ENCODE data around the gene SPATA13.

The SPATA13 gene

DNA sequence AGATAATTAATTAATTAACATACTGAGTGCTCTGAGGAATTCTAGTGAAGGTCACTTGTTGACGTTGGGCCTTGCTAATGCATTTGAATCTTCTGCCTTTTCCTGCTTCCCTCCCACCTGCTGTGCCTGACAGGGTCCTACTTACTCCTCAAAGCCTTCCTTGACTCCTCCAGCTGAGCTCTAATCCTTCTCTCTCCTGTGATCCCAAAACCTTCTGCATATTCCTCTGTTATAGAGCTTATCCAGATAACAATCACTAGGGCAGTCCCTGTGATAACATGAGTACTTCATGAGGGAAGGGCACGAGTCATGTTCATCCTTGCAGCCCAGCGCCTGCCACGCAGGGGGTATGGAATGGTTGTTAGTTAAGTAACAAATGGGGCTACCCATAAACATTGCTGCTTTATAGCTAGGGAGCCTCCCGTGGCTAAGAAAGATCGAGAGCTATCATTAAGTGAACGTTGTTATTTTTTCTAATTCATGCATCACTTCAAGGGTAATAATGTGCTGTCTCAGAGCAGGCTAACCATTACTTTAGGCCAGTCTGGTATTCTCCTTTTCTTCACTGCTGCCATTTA, 19.1 kb upstream of the SPATA13 start:
- no peak for DNase-seq (ENCODE audit: low read depth in 2 of 2)

- no peak for DNase-seq (ENCODE audit: low read depth in 2 of 2)
Observed at GRCh38 chr13:24142453-24142852, 18.1 kb upstream of the SPATA13 start.

DNA sequence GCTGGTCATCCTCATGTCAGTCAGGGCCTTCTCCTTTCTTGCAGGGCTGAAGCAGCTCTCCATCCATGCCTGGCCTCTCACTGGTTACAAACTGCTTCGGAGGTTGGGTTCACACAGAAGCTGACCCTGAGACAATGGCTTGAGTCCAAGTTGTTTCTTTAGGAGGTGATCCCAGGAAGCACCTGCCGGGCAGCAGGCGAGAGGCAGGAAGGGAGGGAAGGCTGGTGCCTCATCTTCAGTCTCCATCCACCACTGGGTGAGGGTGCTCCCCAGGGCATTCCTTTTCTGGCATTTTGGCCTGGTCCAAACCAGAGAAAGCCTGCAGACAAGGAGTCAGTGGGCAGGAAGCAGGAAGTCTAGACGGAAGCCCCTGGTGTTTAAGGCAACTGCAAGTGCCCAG, 17.6 kb upstream of the SPATA13 start:
- no peak for DNase-seq (ENCODE audit: low read depth in 2 of 2)

DNA sequence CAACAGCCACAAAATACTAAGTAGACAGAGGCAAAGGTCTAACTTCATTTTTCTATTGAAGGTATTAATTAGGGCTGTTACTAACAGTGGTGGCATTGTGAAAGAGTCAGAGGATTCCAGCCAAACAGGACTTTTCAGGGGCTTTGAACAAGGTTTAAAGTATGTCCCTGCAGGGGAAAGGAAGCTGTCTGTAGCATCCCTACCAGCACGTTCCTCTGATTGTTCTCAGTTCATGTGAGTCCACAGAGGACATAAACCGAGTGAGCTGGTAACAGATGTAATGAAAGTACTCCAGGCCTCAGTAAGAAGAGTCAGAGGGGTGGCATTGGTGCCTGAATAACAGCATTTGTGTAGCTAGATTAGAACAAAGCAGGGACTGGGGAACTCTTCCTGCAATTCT, 15.3 kb upstream of the SPATA13 start:
- DNase-seq (ENCODE audit: low read depth in 2 of 2) = no peak

DNA sequence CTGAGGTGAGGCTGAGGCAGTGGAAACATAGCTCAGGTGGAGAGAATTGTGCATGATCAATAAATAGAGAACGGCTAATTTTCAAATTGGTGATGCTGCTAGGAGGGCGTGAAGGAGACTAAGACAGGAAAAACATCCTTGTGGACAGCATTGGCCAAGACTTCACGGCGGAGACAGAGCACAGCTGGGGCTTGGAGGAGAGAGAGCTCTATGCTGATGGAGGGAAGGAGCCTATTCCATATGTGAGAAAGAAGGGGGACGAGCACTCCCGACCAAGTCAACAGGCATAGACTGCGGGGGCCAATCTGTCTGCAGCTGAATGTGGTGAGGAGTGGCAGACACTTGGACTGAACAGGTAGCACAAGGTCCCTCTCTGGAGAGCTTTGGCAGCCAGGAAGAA, 14.8 kb upstream of the SPATA13 start:
- no peak for DNase-seq (ENCODE audit: low read depth in 2 of 2)

GRCh38 chr13:24146961-24147569, 13.5 kb upstream of the SPATA13 start:
- DNase-seq (ENCODE audit: low read depth in 2 of 2) = no peak

GRCh38 chr13:24147570-24147963, 13.0 kb upstream of the SPATA13 start:
- no peak for DNase-seq (ENCODE audit: low read depth in 2 of 2)

DNA sequence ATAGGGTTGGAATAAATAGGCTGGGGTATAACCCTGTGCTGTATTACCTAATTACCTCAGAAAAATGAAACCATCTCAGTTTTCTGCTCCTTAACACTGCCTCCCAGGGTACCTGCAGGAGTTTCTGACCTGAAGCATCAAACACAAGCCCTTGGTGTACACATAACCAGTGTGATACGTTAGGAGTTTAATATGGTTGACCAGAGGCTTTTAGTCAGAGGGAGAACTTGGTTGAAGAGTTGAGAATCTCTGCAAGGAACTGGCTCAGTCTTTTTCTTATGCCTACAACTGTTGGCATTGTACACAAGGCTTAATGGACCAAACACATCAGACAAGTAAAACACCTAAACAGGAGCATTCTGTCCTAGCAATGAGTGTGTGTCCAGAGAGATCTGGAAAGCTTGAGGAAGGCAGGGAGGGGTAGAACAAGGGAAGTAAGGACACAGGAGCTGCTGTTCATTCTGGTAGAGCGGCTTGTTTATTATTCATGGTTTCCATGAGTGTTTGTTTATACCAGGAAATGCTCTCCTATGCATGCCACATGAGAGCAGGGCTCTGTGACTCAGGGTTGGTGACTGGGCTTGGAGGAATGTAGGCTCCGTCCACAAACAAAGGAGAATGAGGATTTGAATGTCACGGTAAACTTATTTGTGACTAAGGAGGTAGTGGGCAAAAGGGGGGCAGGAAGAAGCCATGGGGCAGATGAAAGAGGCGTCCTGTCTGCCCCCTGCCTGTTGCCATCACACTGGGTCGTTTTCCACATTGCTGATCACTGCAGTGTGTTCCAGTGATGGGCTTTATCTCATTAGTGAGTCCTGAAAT, 11.9 kb upstream of the SPATA13 start:
- DNase-seq (ENCODE audit: low read depth in 2 of 2) = no peak

- no peak for DNase-seq (ENCODE audit: low read depth in 2 of 2)
Observed at GRCh38 chr13:24149246-24150032, 11.1 kb upstream of the SPATA13 start.

DNA sequence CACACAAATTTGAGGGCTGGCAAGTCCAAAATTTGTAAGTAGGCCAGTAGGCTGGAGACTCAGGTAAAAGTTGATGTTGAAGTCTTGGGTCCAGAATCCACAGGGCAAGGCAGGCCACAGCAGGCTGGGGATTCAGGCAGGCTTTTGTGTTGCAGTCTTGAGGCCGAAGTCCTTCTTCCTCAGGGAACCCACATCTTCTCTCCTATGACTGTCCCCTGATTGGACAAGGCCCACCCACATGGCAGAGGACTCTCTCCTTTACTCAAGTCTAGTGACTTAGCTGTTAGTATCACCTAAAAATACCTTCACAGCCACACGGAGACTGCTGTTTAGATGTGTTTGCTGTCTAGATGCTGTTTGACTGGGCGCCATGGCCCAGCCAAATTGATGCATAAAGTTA, 9.9 kb upstream of the SPATA13 start:
- no peak for DNase-seq (ENCODE audit: low read depth in 2 of 2)

DNA sequence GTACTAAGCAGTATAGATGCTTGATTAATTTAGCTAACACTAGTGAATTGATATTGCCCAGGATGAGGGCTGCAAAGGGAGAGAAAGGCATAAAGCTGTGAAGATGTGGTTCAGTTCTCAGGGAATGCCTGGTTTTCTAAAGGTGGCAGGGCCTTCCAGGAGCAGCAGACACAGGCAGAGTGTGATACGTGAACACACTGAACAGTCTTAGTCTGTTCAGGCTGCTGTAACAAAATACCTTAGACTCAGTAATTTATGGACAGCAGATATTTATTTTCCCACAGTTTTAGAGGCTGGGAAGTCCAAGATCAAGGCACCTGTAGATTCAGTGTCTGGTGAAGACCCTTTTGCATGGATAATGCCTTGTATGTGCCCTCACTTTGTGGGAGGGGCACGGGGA, 8.7 kb upstream of the SPATA13 start:
- no peak for DNase-seq (ENCODE audit: low read depth in 2 of 2)

DNA sequence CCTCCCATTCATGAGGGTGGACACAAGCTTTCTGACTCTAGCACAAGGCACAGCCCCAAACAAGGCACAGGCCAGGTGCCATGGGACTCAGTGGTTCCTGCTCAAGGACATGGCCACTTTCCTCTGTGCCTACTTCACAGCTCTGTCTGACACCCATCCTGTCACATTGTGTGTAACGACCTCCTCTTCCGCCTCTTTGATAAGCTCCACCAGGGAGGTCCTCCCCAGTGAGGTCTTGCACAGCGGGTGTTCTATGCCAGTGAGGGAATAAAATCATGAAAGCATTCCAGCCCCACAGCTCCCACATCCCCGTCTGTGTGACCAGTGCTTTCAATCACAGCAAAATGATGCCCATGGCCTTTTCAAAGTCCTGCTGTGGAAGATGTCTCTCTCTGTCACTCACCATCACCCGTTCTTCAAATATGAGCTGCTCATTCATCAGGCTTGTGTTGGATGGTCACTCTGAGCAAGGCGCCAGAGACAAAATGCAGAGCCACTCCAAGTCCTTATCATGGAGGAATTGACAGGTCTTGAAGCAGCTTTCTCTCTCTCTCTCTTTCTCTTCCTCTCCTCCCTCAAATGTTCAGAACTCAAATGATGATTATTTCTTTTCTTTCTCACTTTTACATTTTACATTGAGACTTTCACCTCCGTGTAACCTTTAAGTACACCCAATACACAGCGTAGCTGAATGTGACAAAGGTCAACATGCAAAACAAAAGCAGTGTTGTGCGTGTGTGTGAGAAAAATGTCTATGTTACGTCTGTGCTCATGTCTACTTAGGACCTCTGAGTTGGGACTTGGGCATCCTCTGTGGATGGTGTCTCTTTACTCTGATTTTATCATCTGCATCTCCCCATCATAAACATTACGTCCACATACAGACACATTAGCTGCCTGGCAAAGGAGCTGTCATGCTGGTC, 8.0 kb upstream of the SPATA13 start:
- no peak for DNase-seq (ENCODE audit: low read depth in 2 of 2)

DNA sequence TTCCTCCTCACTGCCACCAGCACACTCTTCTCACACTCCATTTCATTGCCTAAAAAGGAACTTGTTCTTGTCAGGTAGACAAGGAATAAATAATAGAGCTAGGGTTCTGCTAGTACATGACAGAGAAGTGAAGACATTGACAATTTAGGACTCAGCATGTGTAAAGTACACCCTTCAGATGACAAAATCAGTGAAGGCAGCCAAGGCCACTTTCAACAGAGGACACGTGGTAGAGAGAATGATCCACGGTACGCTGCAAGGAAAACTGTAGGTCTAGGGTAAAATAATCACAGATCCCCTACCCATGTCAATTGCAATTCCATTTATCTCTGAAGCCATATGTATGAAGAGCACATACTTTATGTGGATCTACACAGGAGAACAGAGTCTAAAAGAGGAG, 7.2 kb upstream of the SPATA13 start:
- no peak for DNase-seq (ENCODE audit: low read depth in 2 of 2)

- no peak for DNase-seq (ENCODE audit: low read depth in 2 of 2)
Observed at GRCh38 chr13:24153979-24154701, 6.4 kb upstream of the SPATA13 start.

GRCh38 chr13:24159357-24159756, 1.2 kb upstream of the SPATA13 start:
- DNase-seq (ENCODE audit: low read depth in 2 of 2) = no peak

DNA sequence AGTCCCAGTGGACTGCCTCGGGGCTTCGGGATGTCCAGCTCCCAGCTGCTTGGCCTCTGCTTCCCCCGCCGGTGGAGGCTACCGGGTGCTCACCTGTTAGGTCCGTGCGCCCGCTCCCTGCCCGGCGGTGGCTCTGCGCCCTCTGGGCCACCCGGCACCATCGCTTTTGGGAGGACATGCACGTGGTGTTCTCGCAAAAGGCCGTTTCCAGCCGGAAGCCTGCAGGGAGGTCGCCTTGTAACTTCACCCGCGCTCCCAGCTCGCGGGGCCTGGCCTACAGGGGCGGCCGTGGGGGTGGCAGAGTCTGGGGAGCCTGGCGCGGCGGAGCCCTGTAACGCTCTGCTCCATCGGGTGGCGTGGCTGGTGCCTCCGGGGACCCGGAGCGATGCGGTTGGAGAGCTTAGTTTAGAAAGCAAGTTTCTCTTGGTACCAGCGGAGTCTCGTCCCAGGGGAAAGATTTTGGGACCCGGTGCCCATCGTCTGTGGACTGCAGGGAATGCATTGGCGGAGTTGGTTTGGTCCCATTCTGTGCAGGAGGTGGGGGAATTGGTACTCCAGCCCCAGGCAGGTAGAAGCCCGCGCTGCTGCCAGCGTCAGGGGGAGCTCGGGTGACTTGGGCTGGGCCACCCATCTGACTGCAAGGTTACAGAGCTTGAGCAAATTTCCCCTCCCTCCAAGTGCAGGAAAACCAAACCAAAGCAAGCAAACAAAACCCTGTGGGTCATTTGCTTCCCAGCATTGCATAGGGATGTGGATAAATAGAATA, 673 bp downstream of the SPATA13 start:
- peak; percentile 12 to 26 for DNase-seq (ENCODE audit: low read depth in 2 of 2)

- DNase-seq (ENCODE audit: low read depth in 2 of 2) = no peak
Observed at GRCh38 chr13:24161980-24162525, 1.5 kb downstream of the SPATA13 start.

DNA sequence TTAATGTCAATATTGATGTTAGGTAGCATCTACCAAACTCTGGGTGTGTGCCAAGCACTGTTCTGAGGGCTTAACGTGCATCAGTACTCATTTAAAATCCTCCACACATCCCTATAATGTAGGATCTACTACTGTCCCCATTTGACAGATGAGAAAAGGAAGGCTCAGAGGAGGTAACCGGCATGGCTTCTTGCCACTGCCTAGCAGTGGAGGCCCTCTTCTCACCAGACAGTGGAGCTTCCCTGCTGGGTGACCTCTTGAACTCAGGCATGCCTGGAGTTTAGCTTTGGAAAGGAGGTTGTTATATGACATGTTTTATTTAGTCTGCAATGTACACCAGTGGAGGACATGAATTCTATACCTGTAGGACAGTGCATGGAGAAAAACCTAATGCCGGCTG, 2.1 kb downstream of the SPATA13 start:
- DNase-seq (ENCODE audit: low read depth in 2 of 2) = no peak

GRCh38 chr13:24165746-24166145, 5.2 kb downstream of the SPATA13 start:
- no peak for DNase-seq (ENCODE audit: low read depth in 2 of 2)

GRCh38 chr13:24166561-24166960, 6.0 kb downstream of the SPATA13 start:
- DNase-seq (ENCODE audit: low read depth in 2 of 2) = no peak
